ENCODE data around the gene SORBS1. TPM values are rescaled to one million over a fixed set of nuclear protein-coding genes. Genes with fewer than 3 reads are reported as not detected.

Gene SORBS1
- total RNA-seq, 2 experiments from 2014 or later: 0.57 to 3.1 TPM

- no peak for DNase-seq (ENCODE audit: low spot score)
- H4K20me1 ChIP-seq (ENCODE audit: insufficient read depth, low read length): no peaks in the 10 kb centered on the region
- H3K36me3 ChIP-seq (ENCODE audit: insufficient read depth, low read length): no peaks in the 10 kb centered on the region
- H3K27ac ChIP-seq (ENCODE audit: low read depth, low read length, poor library complexity, severe bottlenecking): no peak overlapping the region
- no peaks in the 10 kb centered on the region for H3K9me3 ChIP-seq (ENCODE audit: low read length)
- intact Hi-C loops (cut with micrococcal nuclease; ENCODE audit: unreplicated experiment): no loop called here
- no peak overlapping the region for H2AFZ ChIP-seq (ENCODE audit: low read length)
- CTCF ChIA-PET (ENCODE audit: unreplicated experiment): no interaction called here
- no peaks in the 10 kb centered on the region for H3K9me2 ChIP-seq (ENCODE audit: insufficient read depth, low read length)
- POLR2A ChIA-PET: interaction anchor here (1.2 kb wide), 1 partner anchor 15 kb away, joined by 3 read pairs; no protein-coding TSS in a partner anchor
- H3K4me2 ChIP-seq (ENCODE audit: low read length): no peak overlapping the region
- no TSS peak for BruUV-seq (replicated peaks)
- no peak for TF ChIP-seq EZH2phosphoT487 (IDR thresholded peaks at IDR 0.05; ENCODE audit: borderline replicate concordance, low read depth, low read length)
- no peak for TF ChIP-seq CTCF (conservative IDR thresholded peaks at IDR 0.05; ENCODE audit: low read length)
- H3K4me3 ChIP-seq (ENCODE audit: low read depth, low read length, poor library complexity, severe bottlenecking): no peak overlapping the region
- no peaks in the 10 kb centered on the region for H3K79me2 ChIP-seq (ENCODE audit: insufficient read depth, low read depth, low read length)
- no peaks in the 10 kb centered on the region for H3K4me1 ChIP-seq (ENCODE audit: insufficient read depth, low read length, poor library complexity, severe bottlenecking)
Measured at GRCh38 chr10:95467162-95467599, 94.0 kb downstream of the SORBS1 start.

DNA sequence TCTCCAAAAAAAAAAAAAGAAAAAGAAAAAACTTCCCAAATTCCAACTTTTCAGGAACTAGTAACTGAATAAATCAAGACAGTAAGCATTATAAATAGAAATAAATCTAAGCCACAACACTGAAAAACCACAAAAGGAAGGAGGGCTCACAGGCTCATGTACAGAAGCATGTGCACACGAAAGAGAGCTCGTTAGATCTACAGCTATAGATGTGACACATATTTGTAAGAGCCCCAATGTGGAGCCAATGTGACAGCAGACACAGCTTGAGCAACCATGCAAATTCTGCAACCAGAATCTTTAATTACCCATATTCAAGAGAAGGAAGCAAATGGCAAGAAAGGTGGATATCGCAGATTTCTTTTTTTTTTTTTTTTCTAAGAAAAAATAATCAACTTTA, 94.7 kb downstream of the SORBS1 start:
- no peak overlapping the region for H3K4me3 ChIP-seq (ENCODE audit: low read depth, low read length, poor library complexity, severe bottlenecking)
- no peaks in the 10 kb centered on the region for H3K36me3 ChIP-seq (ENCODE audit: insufficient read depth, low read length)
- no peak overlapping the region for H2AFZ ChIP-seq (ENCODE audit: low read length)
- POLR2A ChIA-PET: interaction anchor here (0.7 to 1.2 kb wide), 2 partner anchors 16 to 1031 kb away, joined by 3 read pairs; no protein-coding TSS in a partner anchor
- no peaks in the 10 kb centered on the region for H4K20me1 ChIP-seq (ENCODE audit: insufficient read depth, low read length)
- no peak for TF ChIP-seq EZH2phosphoT487 (IDR thresholded peaks at IDR 0.05; ENCODE audit: borderline replicate concordance, low read depth, low read length)
- no peak for TF ChIP-seq CTCF (conservative IDR thresholded peaks at IDR 0.05; ENCODE audit: low read length)
- H3K9me2 ChIP-seq (ENCODE audit: insufficient read depth, low read length): no peaks in the 10 kb centered on the region
- no peaks in the 10 kb centered on the region for H3K79me2 ChIP-seq (ENCODE audit: insufficient read depth, low read depth, low read length)
- DNase-seq (ENCODE audit: low spot score): no peak
- BruUV-seq (replicated peaks): no TSS peak
- CTCF ChIA-PET (ENCODE audit: unreplicated experiment): no interaction called here
- no peak overlapping the region for H3K27ac ChIP-seq (ENCODE audit: low read depth, low read length, poor library complexity, severe bottlenecking)
- intact Hi-C loops (cut with micrococcal nuclease; ENCODE audit: unreplicated experiment): no loop called here
- H3K4me1 ChIP-seq (ENCODE audit: insufficient read depth, low read length, poor library complexity, severe bottlenecking): no peaks in the 10 kb centered on the region
- no peaks in the 10 kb centered on the region for H3K9me3 ChIP-seq (ENCODE audit: low read length)
- no peak overlapping the region for H3K4me2 ChIP-seq (ENCODE audit: low read length)

DNA sequence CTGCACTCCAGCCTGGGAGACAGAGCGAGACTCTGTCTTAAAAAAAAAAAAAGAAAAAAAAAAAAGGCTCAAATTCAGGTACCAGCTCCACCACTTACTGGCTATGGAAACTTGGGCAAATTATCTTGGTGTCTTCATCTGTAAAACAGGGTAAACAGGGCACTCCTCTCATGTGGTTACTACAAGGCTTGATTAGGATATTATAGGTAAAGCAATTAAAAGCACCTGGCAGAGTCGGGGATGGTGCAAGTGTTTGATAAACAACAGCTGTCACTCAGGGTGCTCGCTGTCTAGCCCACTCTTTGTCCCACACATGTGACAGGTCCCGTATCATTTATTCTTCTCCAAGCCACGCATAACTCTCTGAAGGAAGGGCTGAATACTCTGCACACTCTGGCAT, 96.9 kb downstream of the SORBS1 start:
- TF ChIP-seq CTCF (conservative IDR thresholded peaks at IDR 0.05; ENCODE audit: low read length) (no peak), EZH2phosphoT487 (IDR thresholded peaks at IDR 0.05; ENCODE audit: borderline replicate concordance, low read depth, low read length) (no peak)
- Histone ChIP-seq H3K36me3 (ENCODE audit: insufficient read depth, low read length) (no peaks in the 10 kb centered on the region), H3K79me2 (ENCODE audit: insufficient read depth, low read depth, low read length) (no peaks in the 10 kb centered on the region), H3K4me2 (ENCODE audit: low read length) (no peak overlapping the region), H4K20me1 (ENCODE audit: insufficient read depth, low read length) (no peaks in the 10 kb centered on the region), H3K4me1 (ENCODE audit: insufficient read depth, low read length, poor library complexity, severe bottlenecking) (no peaks in the 10 kb centered on the region), H3K4me3 (ENCODE audit: low read depth, low read length, poor library complexity, severe bottlenecking) (no peak overlapping the region), H3K27ac (ENCODE audit: low read depth, low read length, poor library complexity, severe bottlenecking) (no peak overlapping the region), H3K9me2 (ENCODE audit: insufficient read depth, low read length) (no peaks in the 10 kb centered on the region), H2AFZ (ENCODE audit: low read length) (no peak overlapping the region), H3K9me3 (ENCODE audit: low read length) (no peaks in the 10 kb centered on the region)
- intact Hi-C loops (cut with micrococcal nuclease; ENCODE audit: unreplicated experiment): no loop called here
- POLR2A ChIA-PET: no interaction called here
- CTCF ChIA-PET (ENCODE audit: unreplicated experiment): no interaction called here
- no TSS peak for BruUV-seq (replicated peaks)
- no peak for DNase-seq (ENCODE audit: low spot score)
